Mammary epithelial cell (primary cell): ENCODE measurements around the gene SLC35G3.

Experiments used
- EZH2 ChIP-seq: IDR thresholded peaks from 2 replicates; pipeline ENCODE4 v1.6.1; 2012; ENCODE audit warnings: low read length, inconsistent platforms, borderline replicate concordance
- TF ChIP-seq, protein P1 (sequence below), 2 donors: IDR thresholded peaks in 1 of 2; conservative IDR thresholded peaks in 1 of 2; 2 replicates each; pipeline ENCODE4 v1.5.1; 2011 to 2012; ENCODE audit warnings: inconsistent platforms in 2 of 2, low read length in 2 of 2, mild to moderate bottlenecking in 2 of 2, control low read depth in 1 of 2, low read depth in 1 of 2; ENCODE audit not compliant: insufficient read depth in 1 of 2; ENCODE audit errors: extremely low read depth in 1 of 2

- TF ChIP-seq, protein P1, sequence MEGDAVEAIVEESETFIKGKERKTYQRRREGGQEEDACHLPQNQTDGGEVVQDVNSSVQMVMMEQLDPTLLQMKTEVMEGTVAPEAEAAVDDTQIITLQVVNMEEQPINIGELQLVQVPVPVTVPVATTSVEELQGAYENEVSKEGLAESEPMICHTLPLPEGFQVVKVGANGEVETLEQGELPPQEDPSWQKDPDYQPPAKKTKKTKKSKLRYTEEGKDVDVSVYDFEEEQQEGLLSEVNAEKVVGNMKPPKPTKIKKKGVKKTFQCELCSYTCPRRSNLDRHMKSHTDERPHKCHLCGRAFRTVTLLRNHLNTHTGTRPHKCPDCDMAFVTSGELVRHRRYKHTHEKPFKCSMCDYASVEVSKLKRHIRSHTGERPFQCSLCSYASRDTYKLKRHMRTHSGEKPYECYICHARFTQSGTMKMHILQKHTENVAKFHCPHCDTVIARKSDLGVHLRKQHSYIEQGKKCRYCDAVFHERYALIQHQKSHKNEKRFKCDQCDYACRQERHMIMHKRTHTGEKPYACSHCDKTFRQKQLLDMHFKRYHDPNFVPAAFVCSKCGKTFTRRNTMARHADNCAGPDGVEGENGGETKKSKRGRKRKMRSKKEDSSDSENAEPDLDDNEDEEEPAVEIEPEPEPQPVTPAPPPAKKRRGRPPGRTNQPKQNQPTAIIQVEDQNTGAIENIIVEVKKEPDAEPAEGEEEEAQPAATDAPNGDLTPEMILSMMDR (conservative IDR thresholded peaks at IDR 0.05 in 1 of 2, IDR thresholded peaks at IDR 0.05 in 1 of 2; ENCODE audit: extremely low read depth in 1 of 2, insufficient read depth in 1 of 2, low read depth in 1 of 2, low read length in 2 of 2), result no peak
- TF ChIP-seq EZH2, result no peak
Measured at GRCh38 chr17:35155246-35155645, 38.9 kb downstream of the SLC35G3 start.
